HG03558 (cell line): ENCODE results near the gene FGF7.
"Not testable (repeated sequence)": the region's sequence is repeated elsewhere in the genome, so short reads cannot be mapped to it uniquely, and the experiment has no call there.

Experiments
- ATAC-seq: cut with Tn5 transposase; IDR thresholded peaks from one replicate; pipeline ENCODE4 v1.9.1; 2021; ENCODE audit warnings: moderate number of reproducible peaks; ENCODE audit not compliant: unreplicated experiment; ENCODE audit errors: extremely low read depth

Gene FGF7, protein sequence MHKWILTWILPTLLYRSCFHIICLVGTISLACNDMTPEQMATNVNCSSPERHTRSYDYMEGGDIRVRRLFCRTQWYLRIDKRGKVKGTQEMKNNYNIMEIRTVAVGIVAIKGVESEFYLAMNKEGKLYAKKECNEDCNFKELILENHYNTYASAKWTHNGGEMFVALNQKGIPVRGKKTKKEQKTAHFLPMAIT

DNA sequence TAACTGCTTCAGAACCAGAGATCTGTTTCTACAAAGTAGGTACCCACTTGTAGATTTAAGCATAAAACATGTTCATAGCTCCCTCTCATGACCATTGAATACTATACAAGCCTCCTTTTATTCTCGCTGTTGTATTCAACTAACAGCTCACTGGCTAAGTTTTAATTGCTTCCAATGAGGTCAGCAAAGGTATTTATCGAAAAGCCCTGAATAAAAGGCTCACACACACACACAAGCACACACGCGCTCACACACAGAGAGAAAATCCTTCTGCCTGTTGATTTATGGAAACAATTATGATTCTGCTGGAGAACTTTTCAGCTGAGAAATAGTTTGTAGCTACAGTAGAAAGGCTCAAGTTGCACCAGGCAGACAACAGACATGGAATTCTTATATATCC lies at the start of gene FGF7:
TSS of gene FGF7 (plus strand) at position 222 of the 400 bp plus-strand sequence. CDS start 1,056 bp downstream, outside the sequence.
- no peak for ATAC-seq

- no peak for ATAC-seq
Observed at GRCh38 chr15:49379996-49380395, 43.0 kb upstream of the FGF7 start.

- ATAC-seq: no peak
Observed at GRCh38 chr15:49380912-49381311, 42.1 kb upstream of the FGF7 start.

- no peak for ATAC-seq
Observed at GRCh38 chr15:49382394-49382793, 40.6 kb upstream of the FGF7 start.

DNA sequence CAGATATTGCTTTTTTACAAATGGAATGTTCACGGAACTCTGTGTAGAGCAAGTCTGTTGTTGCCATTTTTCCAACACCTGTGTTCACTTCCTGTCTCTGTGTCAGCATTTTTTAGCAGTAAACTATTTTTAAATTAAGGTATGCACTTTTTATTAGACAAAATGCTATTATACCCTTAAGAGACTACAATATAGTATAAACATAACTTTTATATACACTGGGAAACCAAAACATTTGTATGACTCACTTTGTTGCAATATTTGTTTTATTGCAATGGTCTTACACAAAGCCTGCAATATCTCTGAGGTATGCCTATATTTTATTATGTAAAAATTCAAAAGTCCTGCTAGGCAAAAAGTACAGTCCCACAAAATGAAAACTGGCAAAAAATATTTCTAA lies 39.8 kb upstream of the FGF7 start:
- ATAC-seq: no peak

DNA sequence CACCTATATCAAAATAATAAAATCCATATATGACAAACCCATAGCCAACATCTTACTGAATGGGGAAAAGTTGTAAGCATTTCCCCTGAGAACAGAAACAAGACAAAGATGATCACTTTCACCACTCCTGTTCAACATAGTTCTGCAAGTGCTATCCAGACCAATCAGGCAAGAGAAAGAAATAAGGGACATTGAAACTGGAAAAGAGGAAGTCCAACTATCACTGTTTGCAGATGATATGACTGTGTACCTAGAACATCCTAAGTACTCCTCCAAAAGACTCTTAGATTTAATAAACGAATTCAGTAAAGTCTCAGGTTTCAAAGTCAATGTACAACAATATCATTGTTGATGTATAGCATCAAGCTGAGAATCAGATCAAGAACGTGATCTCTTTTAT lies 35.6 kb upstream of the FGF7 start:
- ATAC-seq: no peak

- ATAC-seq: not testable (repeated sequence)
Observed at GRCh38 chr15:49402515-49403296, 20.3 kb upstream of the FGF7 start.

- ATAC-seq: no peak
Observed at GRCh38 chr15:49406352-49407118, 16.5 kb upstream of the FGF7 start.

GRCh38 chr15:49410641-49411040 lies 12.4 kb upstream of the FGF7 start:
- no peak for ATAC-seq

GRCh38 chr15:49412797-49413196 lies 10.2 kb upstream of the FGF7 start:
- no peak for ATAC-seq

DNA sequence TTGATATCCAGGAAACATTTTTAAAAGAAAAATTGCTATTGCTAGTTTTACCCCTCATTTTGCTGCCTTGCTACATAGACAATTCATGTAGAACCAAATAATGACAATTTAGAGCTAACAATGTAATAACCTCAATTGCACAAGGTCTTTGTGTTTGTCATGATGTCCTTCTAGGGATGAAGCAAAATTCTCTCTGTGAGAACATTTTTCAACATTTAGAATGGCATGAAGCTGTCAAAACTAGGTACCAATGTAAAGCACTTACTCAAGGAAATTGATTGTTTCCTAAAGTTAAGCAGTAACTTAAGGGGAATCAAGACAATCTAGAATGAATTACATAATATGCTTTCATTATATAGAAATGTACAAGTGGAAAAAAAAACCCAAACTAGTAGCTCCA lies 7.9 kb upstream of the FGF7 start:
- ATAC-seq: no peak

DNA sequence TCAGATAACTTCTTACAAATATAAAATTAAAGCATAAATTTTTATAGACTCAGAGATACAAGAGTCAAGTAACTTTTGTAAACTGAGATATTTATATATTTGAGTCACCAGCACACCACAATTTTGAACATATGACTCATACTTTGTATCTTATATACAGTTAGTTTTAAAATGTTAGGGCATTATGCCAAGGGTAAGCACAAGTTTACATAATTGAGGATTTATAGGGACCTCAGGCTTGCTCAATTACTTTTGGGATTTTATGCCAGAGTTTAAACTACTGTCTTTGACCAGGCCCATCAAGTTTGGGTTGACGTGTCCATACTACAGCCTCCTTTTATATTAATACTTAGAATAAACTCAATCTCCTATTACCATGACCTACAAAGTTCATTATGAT lies 7.4 kb upstream of the FGF7 start:
- ATAC-seq: no peak

GRCh38 chr15:49418811-49419210 lies 4.2 kb upstream of the FGF7 start:
- ATAC-seq: no peak

- no peak for ATAC-seq
Observed at GRCh38 chr15:49421991-49422390, 1.1 kb upstream of the FGF7 start.

GRCh38 chr15:49423901-49424550 lies 984 bp downstream of the FGF7 start:
- ATAC-seq: no peak

DNA sequence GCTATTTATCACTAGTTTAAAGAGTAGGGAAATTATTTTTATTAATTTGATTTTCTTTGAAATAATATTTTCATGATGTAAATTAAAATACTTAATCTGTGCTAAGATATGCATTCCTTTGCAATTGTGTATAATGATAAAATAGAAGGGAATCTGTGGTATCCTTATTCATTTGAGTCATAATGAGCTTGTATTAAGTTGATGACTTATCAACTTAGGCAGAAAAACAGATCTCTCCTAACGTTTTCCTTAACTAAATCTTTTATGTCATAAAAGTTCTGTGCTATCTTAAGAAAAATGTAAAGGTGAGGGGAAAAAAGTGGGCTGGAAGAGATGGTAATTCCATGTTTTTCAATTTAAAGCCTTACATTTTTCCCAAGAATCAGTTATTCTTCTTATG lies 1.9 kb downstream of the FGF7 start:
- no peak for ATAC-seq

DNA sequence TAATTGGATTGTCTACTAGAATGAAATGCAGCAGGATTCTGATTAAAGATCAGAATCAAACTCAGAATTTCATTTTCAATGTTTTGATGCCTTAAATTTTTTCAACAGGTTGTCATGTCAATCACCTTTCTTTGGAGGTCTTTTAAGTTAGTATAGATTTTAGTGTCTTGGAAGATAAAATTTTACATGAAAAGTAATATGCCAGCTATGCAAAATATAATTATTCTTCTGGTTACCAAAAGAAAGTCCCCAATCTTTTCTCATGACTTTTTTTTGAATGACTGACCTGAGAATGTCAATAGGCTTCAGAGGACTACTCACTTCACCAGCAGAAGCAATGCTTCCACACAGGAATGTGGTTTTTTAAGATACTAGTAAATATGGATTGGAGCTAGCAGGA lies 4.3 kb downstream of the FGF7 start:
- no peak for ATAC-seq

DNA sequence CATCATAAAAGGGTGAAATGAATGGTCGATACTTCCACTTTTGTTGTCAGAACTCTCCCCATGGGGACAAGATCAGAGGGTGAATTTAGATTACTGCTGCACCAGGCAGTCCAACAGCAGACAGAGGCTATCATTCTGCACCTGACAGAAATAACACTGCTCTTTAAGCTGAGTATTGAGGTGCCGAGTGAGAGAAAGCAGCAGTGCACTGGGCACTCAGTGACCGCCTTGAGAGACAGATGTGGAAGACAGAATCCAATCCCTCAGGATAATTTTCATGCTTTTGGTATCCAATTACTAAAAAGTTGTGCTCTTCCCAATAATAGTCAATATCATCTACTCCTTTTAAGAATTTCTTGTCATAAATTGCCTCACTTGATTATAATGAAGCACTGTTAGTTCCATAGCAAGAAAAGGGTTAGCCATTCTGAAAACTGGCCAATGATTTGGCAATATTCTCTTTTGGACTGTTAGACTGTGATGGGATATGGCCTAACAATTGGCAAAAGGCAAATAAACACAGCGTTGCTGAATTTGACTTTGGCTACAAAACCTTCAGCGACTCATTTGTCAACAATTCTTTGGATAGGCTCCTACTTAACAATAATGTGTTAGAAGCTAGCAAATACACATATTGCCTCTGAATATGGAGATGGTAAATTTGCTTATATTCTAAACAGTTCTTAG lies 5.5 kb downstream of the FGF7 start:
- no peak for ATAC-seq

DNA sequence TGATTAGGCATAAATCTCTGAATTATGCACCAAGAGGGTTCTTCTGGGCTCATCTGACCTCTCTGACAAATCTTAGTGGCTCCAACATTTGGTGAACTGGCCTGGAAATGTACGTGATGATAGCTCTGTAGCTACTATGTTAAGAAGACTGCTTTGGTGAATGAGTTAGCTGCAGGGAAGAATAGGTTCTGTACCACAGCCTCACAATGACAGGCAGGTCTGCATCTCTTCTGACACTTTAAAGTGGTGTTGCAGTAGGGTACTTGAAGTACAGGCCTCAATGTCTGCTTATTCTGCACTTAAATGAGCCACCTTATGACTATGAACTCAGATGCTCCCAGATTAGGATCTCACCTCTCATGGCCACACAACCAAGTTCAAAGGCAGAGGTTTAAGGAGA lies 7.0 kb downstream of the FGF7 start:
- ATAC-seq: no peak

DNA sequence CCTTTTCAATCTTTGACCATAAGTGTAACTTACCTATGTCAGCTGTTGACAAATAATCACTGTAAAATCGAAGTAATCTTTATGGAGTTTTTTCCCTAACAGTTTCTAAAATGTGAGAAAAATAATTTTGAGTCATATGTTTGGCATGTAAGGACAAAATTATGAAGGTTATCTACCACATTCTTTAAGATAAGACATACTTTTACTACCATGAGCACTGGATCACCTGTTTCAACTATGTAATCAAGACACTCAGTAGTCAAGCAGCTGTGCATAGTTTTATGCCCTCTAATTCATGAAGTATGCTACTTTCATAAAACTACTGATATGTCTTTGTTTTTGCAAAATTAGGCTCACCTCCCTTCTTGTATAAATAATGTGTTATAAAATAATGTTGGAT lies 12.1 kb downstream of the FGF7 start:
- ATAC-seq: no peak
